ENCODE results near the gene SLC32A1. TPM values are rescaled to one million over a fixed set of nuclear protein-coding genes. Genes with fewer than 3 reads are reported as not detected.
A peak's percentile ranks its signal among the peaks of the same experiment; 100 is the strongest.

The SLC32A1 gene
- total RNA-seq, 2 experiments from 2014 or later, result not detected

DNA sequence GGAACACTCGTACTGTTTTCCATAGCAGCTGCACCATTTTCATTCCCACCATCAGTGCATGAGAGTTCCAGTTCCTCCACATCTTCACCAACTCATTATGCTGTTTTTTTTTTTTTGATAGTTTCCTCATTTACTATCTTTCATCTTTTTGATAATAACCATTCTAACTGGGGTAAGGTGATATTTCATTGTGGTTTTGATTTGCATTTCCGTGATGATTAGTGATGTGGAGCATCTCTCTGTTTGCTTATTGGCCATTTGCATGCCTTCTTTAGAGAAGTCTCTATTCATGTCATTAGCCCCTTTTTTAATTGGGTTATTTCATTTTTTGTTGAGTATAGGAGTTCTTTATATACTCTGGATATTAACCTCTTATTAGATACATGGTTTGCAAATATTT lies 49.9 kb downstream of the SLC32A1 start:
- Mint-ChIP-seq H3K4me1 (ENCODE audit: low read depth) (no peaks in the 10 kb centered on the region), H3K27ac (no peak overlapping the region), H3K27me3 (no peaks in the 10 kb centered on the region), H3K4me3 (no peak overlapping the region), H3K9me3 (no peaks in the 10 kb centered on the region), H3K36me3 (ENCODE audit: low read depth) (peaks cover 70% of the 10 kb centered on the region)
- Histone ChIP-seq H3K9me3 (ENCODE audit: control insufficient read depth in 1 of 2, insufficient read depth in 1 of 2, low read length in 2 of 2) (peaks cover 0 to 5% of the 10 kb centered on the region in 2 experiments), H3K36me3 (ENCODE audit: insufficient read depth, low read length) (peaks cover 37% of the 10 kb centered on the region), H3K4me3 (ENCODE audit: low read length) (no peak overlapping the region), H3K4me1 (ENCODE audit: insufficient read depth, low read length) (no peaks in the 10 kb centered on the region), H3K27ac (ENCODE audit: low read depth in 1 of 2, low read length in 2 of 2) (no peak overlapping the region), H3K27me3 (ENCODE audit: control insufficient read depth in 1 of 2, insufficient read depth in 2 of 2, low read length in 2 of 2) (no peaks in the 10 kb centered on the region)
- ChIA-PET CTCF (no interaction called here), POLR2A (no interaction called here)
- intact Hi-C loops (cut with DNase I, micrococcal nuclease), result no loop called here
- TF ChIP-seq, protein P1, sequence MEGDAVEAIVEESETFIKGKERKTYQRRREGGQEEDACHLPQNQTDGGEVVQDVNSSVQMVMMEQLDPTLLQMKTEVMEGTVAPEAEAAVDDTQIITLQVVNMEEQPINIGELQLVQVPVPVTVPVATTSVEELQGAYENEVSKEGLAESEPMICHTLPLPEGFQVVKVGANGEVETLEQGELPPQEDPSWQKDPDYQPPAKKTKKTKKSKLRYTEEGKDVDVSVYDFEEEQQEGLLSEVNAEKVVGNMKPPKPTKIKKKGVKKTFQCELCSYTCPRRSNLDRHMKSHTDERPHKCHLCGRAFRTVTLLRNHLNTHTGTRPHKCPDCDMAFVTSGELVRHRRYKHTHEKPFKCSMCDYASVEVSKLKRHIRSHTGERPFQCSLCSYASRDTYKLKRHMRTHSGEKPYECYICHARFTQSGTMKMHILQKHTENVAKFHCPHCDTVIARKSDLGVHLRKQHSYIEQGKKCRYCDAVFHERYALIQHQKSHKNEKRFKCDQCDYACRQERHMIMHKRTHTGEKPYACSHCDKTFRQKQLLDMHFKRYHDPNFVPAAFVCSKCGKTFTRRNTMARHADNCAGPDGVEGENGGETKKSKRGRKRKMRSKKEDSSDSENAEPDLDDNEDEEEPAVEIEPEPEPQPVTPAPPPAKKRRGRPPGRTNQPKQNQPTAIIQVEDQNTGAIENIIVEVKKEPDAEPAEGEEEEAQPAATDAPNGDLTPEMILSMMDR (IDR thresholded peaks at IDR 0.05), result no peak
- ATAC-seq (ENCODE audit: poor library complexity) (no peak), DNase-seq (no peak)

DNA sequence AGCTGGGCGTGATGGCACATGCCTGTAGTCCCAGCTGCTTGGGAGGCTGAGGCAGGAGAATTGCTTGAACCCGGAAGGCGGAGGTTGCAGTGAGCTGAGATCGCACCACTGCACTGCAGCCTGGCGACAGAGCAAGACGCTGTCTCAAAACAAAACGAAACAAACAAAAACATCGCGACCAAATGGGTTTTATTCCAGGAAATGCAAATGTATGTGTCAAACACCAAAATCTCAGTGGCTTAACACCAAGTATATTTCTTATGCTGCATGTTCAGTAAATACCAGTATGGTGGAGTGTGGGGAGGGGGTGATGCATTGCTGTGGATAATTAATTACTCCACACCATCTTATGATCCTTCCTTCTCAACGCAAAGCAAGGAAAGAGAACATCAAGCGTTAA lies 52.1 kb downstream of the SLC32A1 start:
- CTCF ChIA-PET, result no interaction called here
- DNase-seq, result peak in 1 of 14 experiments; percentile 50
- Mint-ChIP-seq H3K4me1 (ENCODE audit: low read depth) (no peaks in the 10 kb centered on the region), H3K27me3 (no peaks in the 10 kb centered on the region), H3K36me3 (ENCODE audit: low read depth) (peaks cover 50% of the 10 kb centered on the region), H3K27ac (no peak overlapping the region), H3K9me3 (no peaks in the 10 kb centered on the region), H3K4me3 (no peak overlapping the region)
- no peak overlapping the region for H3K4me3 ChIP-seq (ENCODE audit: low read length)
- H3K9me3 ChIP-seq (ENCODE audit: control insufficient read depth in 1 of 2, insufficient read depth in 1 of 2, low read length in 2 of 2), result peaks cover 0 to 5% of the 10 kb centered on the region in 2 experiments
- no peaks in the 10 kb centered on the region for H3K27me3 ChIP-seq (ENCODE audit: control insufficient read depth in 1 of 2, insufficient read depth in 2 of 2, low read length in 2 of 2)
- no peaks in the 10 kb centered on the region for H3K4me1 ChIP-seq (ENCODE audit: insufficient read depth, low read length)
- intact Hi-C loops (cut with DNase I, micrococcal nuclease), result no loop called here
- TF ChIP-seq, protein P1 (IDR thresholded peaks at IDR 0.05), result no peak
- POLR2A ChIA-PET, result no interaction called here
- no peak for ATAC-seq (ENCODE audit: poor library complexity)
- peaks cover 28% of the 10 kb centered on the region for H3K36me3 ChIP-seq (ENCODE audit: insufficient read depth, low read length)
- no peak overlapping the region for H3K27ac ChIP-seq (ENCODE audit: low read depth in 1 of 2, low read length in 2 of 2)

Other genes starting within 250 kb of the SLC32A1 start
- gene ADIG, start 143.3 kb upstream of the SLC32A1 start, total RNA-seq, result not detected
- gene ARHGAP40, start 122.7 kb upstream of the SLC32A1 start, total RNA-seq, result not detected
- 10 to 100 TPM; 11.1 to 11.9 TPM for gene ACTR5, start 24.0 kb downstream of the SLC32A1 start, total RNA-seq
- gene PPP1R16B, start 81.2 kb downstream of the SLC32A1 start, total RNA-seq, result 10 to 100 TPM; 87.6 to 91.1 TPM
- gene FAM83D, start 201.9 kb downstream of the SLC32A1 start, total RNA-seq, result 1 to 10 TPM; 1.8 to 1.9 TPM
- gene DHX35, start 237.9 kb downstream of the SLC32A1 start, total RNA-seq, result 1 to 10 TPM; 7.3 to 7.6 TPM

All from CD4-positive, alpha-beta T cell (primary cell).